ENCODE results near the gene DNAJA2.
A peak's percentile ranks its signal among the peaks of the same experiment; 100 is the strongest.
"Not testable (repeated sequence)": the region's sequence is repeated elsewhere in the genome, so short reads cannot be mapped to it uniquely, and the experiment has no call there.

DNAJA2 gene

GRCh38 chr16:46973207-46973995 lies at the start of gene DNAJA2:
TSS of gene DNAJA2 (minus strand) at chr16:46973674. CDS start at chr16:46973572, 102 bp downstream.
- peak; percentile 90 for DNase-seq (ENCODE audit: low spot score)

- no peak for DNase-seq (ENCODE audit: low spot score)
Measured at GRCh38 chr16:47019568-47019967, 46.1 kb upstream of the DNAJA2 start.

- peak; percentile 60 for DNase-seq (ENCODE audit: low spot score)
Measured at GRCh38 chr16:47018223-47018891, 44.9 kb upstream of the DNAJA2 start.

GRCh38 chr16:47017636-47018035 lies 44.2 kb upstream of the DNAJA2 start:
- no peak for DNase-seq (ENCODE audit: low spot score)

GRCh38 chr16:47016700-47017133 lies 43.2 kb upstream of the DNAJA2 start:
- no peak for DNase-seq (ENCODE audit: low spot score)

GRCh38 chr16:47013910-47014309 lies 40.4 kb upstream of the DNAJA2 start:
- no peak for DNase-seq (ENCODE audit: low spot score)

GRCh38 chr16:47013172-47013571 lies 39.7 kb upstream of the DNAJA2 start:
- DNase-seq (ENCODE audit: low spot score): no peak

GRCh38 chr16:47010812-47011211 lies 37.3 kb upstream of the DNAJA2 start:
- DNase-seq (ENCODE audit: low spot score): not testable (repeated sequence)

- no peak for DNase-seq (ENCODE audit: low spot score)
Measured at GRCh38 chr16:47008612-47009011, 35.1 kb upstream of the DNAJA2 start.

- no peak for DNase-seq (ENCODE audit: low spot score)
Measured at GRCh38 chr16:47008174-47008573, 34.7 kb upstream of the DNAJA2 start.

- DNase-seq (ENCODE audit: low spot score): no peak
Measured at GRCh38 chr16:47004652-47005051, 31.2 kb upstream of the DNAJA2 start.

GRCh38 chr16:47000066-47000465 lies 26.6 kb upstream of the DNAJA2 start:
- DNase-seq (ENCODE audit: low spot score): not testable (repeated sequence)

- DNase-seq (ENCODE audit: low spot score): no peak
Measured at GRCh38 chr16:46997844-46998243, 24.4 kb upstream of the DNAJA2 start.

GRCh38 chr16:46996952-46997458 lies 23.5 kb upstream of the DNAJA2 start:
- DNase-seq (ENCODE audit: low spot score): no peak

- no peak for DNase-seq (ENCODE audit: low spot score)
Measured at GRCh38 chr16:46996391-46996790, 22.9 kb upstream of the DNAJA2 start.

GRCh38 chr16:46991729-46992704 lies 18.5 kb upstream of the DNAJA2 start:
- DNase-seq (ENCODE audit: low spot score): no peak

- no peak for DNase-seq (ENCODE audit: low spot score)
Measured at GRCh38 chr16:46986896-46987295, 13.4 kb upstream of the DNAJA2 start.

- DNase-seq (ENCODE audit: low spot score): no peak
Measured at GRCh38 chr16:46986438-46986837, 13.0 kb upstream of the DNAJA2 start.

GRCh38 chr16:46982335-46982734 lies 8.9 kb upstream of the DNAJA2 start:
- no peak for DNase-seq (ENCODE audit: low spot score)

- no peak for DNase-seq (ENCODE audit: low spot score)
Measured at GRCh38 chr16:46980926-46981325, 7.5 kb upstream of the DNAJA2 start.

- DNase-seq (ENCODE audit: low spot score): no peak
Measured at GRCh38 chr16:46976550-46976949, 3.1 kb upstream of the DNAJA2 start.

- DNase-seq (ENCODE audit: low spot score): no peak
Measured at GRCh38 chr16:46975908-46976470, 2.5 kb upstream of the DNAJA2 start.

All from LoVo (cell line).